GM18505 (cell line): ENCODE data around the gene OPALIN.

Source experiments
- ATAC-seq: cut with Tn5 transposase; IDR thresholded peaks from one replicate; pipeline ENCODE4 v1.9.1; 2021; ENCODE audit not compliant: unreplicated experiment
- POLR2A ChIP-seq: IDR thresholded peaks from 4 replicates; pipeline ENCODE4 v1.6.1; 2011; ENCODE audit warnings: borderline replicate concordance; ENCODE audit not compliant: insufficient read depth, insufficient read length; ENCODE audit errors: extremely low read depth

Gene OPALIN

GRCh38 chr10:96367470-96367869 is 8.7 kb upstream of the OPALIN start:
- no peak for ATAC-seq
- TF ChIP-seq POLR2A, result no peak

- no peak for ATAC-seq
- TF ChIP-seq POLR2A, result no peak
Observed at GRCh38 chr10:96366508-96366907, 7.7 kb upstream of the OPALIN start.

GRCh38 chr10:96365571-96365970 is 6.8 kb upstream of the OPALIN start:
- no peak for TF ChIP-seq POLR2A
- no peak for ATAC-seq

GRCh38 chr10:96360766-96361165 is 2.0 kb upstream of the OPALIN start:
- no peak for TF ChIP-seq POLR2A

GRCh38 chr10:96360331-96360730 is 1.5 kb upstream of the OPALIN start:
- ATAC-seq, result no peak
- no peak for TF ChIP-seq POLR2A

More at GRCh38 chr10:96360766-96361165, 2.0 kb upstream of the OPALIN start:
- no peak for ATAC-seq

- ATAC-seq, result no peak
- TF ChIP-seq POLR2A, result no peak
Observed at GRCh38 chr10:96359616-96360015, 814 bp upstream of the OPALIN start.

GRCh38 chr10:96357038-96357620 is 1.7 kb downstream of the OPALIN start:
- ATAC-seq, result no peak
- TF ChIP-seq POLR2A, result no peak

GRCh38 chr10:96352582-96352981 is 6.2 kb downstream of the OPALIN start:
- ATAC-seq, result no peak
- no peak for TF ChIP-seq POLR2A

GRCh38 chr10:96352027-96352426 is 6.8 kb downstream of the OPALIN start:
- no peak for TF ChIP-seq POLR2A

GRCh38 chr10:96346295-96346694 is 12.5 kb downstream of the OPALIN start:
- no peak for ATAC-seq
- TF ChIP-seq POLR2A, result no peak

More at GRCh38 chr10:96352027-96352426, 6.8 kb downstream of the OPALIN start:
- ATAC-seq, result no peak

- no peak for ATAC-seq
- TF ChIP-seq POLR2A, result no peak
Observed at GRCh38 chr10:96345222-96345621, 13.6 kb downstream of the OPALIN start.

GRCh38 chr10:96344178-96344577 is 14.6 kb downstream of the OPALIN start:
- ATAC-seq, result no peak
- TF ChIP-seq POLR2A, result no peak

GRCh38 chr10:96342402-96342801 is 16.4 kb downstream of the OPALIN start:
- TF ChIP-seq POLR2A, result no peak
- no peak for ATAC-seq

GRCh38 chr10:96341219-96342182 is 17.3 kb downstream of the OPALIN start:
- no peak for ATAC-seq

GRCh38 chr10:96339956-96340904 is 18.6 kb downstream of the OPALIN start:
- no peak for ATAC-seq

More at GRCh38 chr10:96341219-96342182, 17.3 kb downstream of the OPALIN start:
- no peak for TF ChIP-seq POLR2A

More at GRCh38 chr10:96339956-96340904, 18.6 kb downstream of the OPALIN start:
- TF ChIP-seq POLR2A, result no peak
